K562 (cell line): Measurements from ENCODE around the gene TBC1D1. TPM values are rescaled to one million over a fixed set of nuclear protein-coding genes. Genes with fewer than 3 reads are reported as not detected.

Source experiments
- ARHGAP35 ChIP-seq: fragments of 450-650 bp; IDR thresholded peaks from 2 replicates; pipeline ENCODE4 v1.6.1; 2018; ENCODE audit not compliant: partially characterized antibody
- ATF1 ChIP-seq, 2 experiments: fragments of 450-650 bp in 1 of 2; IDR thresholded peaks; 2 replicates each; pipeline ENCODE4 v1.6.1; 2016; ENCODE audit warnings: missing compliant biosample characterization in 1 of 2, missing genetic modification characterization in 1 of 2
- CREM ChIP-seq: IDR thresholded peaks from 2 replicates; pipeline ENCODE4 v1.6.1; 2014; ENCODE audit warnings: antibody characterized with exemption, low read depth
- ELF1 ChIP-seq: fragments of 200-800 bp; sonication (Bioruptor generic); IDR thresholded peaks from 2 replicates; pipeline ENCODE4 v1.6.1; 2016; ENCODE audit warnings: missing genetic modification characterization, missing compliant biosample characterization
- FOSL1 ChIP-seq: fragments of 200-800 bp; sonication (Bioruptor generic); conservative IDR thresholded peaks from 2 replicates; pipeline ENCODE4 v1.6.1; 2016; ENCODE audit warnings: missing genetic modification characterization, missing compliant biosample characterization
- HLTF ChIP-seq: fragments of 450-650 bp; IDR thresholded peaks from 2 replicates; pipeline ENCODE4 v1.6.1; 2016
- HMBOX1 ChIP-seq: sonication (generic); IDR thresholded peaks from 2 replicates; pipeline ENCODE4 v1.6.1; 2016
- HNRNPUL1 ChIP-seq: fragments of 200-400 bp; formaldehyde crosslinking; IDR thresholded peaks from 2 replicates; pipeline ENCODE4 v1.6.1; 2017; ENCODE audit warnings: low read length
- KAT8 ChIP-seq: fragments of 450-650 bp; IDR thresholded peaks from 2 replicates; pipeline ENCODE4 v1.6.1; 2016; ENCODE audit warnings: low read depth, mild to moderate bottlenecking
- KLF1 ChIP-seq: fragments of 450-650 bp; IDR thresholded peaks from 2 replicates; pipeline ENCODE4 v1.6.1; 2016; ENCODE audit warnings: missing genetic modification characterization, missing compliant biosample characterization
- MAFF ChIP-seq: IDR thresholded peaks from 2 replicates; pipeline ENCODE4 v1.6.1; 2012; ENCODE audit warnings: low read length, improper control_type of control experiment
- MTA2 ChIP-seq: fragments of 450-650 bp; IDR thresholded peaks from 2 replicates; pipeline ENCODE4 v1.6.1; 2016; ENCODE audit warnings: low read depth
- NFE2 ChIP-seq: IDR thresholded peaks from 2 replicates; pipeline ENCODE4 v1.6.1; 2014; ENCODE audit warnings: antibody characterized with exemption, low read depth
- NR3C1 ChIP-seq: sonication (generic); formaldehyde crosslinking; IDR thresholded peaks from 2 replicates; pipeline ENCODE4 v1.8.1; 2022; ENCODE audit warnings: missing genetic modification reagents
- PHB2 ChIP-seq: fragments of 450-650 bp; IDR thresholded peaks from 2 replicates; pipeline ENCODE4 v1.6.1; 2017; ENCODE audit warnings: low read depth
- PTBP1 ChIP-seq: fragments of 200-400 bp; formaldehyde crosslinking; IDR thresholded peaks from 2 replicates; pipeline ENCODE4 v1.6.1; 2017; ENCODE audit warnings: low read depth, low read length
- PURB ChIP-seq: sonication (generic); formaldehyde crosslinking; IDR thresholded peaks from 2 replicates; pipeline ENCODE4 v1.9.0; 2021; ENCODE audit warnings: low read depth, mild to moderate bottlenecking, missing genetic modification reagents
- RCOR1 ChIP-seq, 2 experiments: IDR thresholded peaks; 2 replicates each; pipeline ENCODE4 v1.6.1; 2012; ENCODE audit warnings: low read depth in 2 of 2, low read length in 2 of 2, borderline replicate concordance in 1 of 2, improper control_type of control experiment in 1 of 2
- SAFB2 ChIP-seq: fragments of 200-400 bp; formaldehyde crosslinking; IDR thresholded peaks from 2 replicates; pipeline ENCODE4 v1.6.1; 2018; ENCODE audit warnings: borderline replicate concordance, low read length, low read depth, moderate library complexity; ENCODE audit not compliant: severe bottlenecking
- SREBF1 ChIP-seq: fragments of 150-350 bp; IDR thresholded peaks from 2 replicates; pipeline ENCODE4 v1.6.1; 2014; ENCODE audit warnings: antibody characterized with exemption, low read depth, low read length, borderline replicate concordance
- SUPT5H ChIP-seq: fragments of 450-650 bp; IDR thresholded peaks from 2 replicates; pipeline ENCODE4 v1.6.1; 2016
- UBTF ChIP-seq, 2 experiments: IDR thresholded peaks; 2 replicates each; pipeline ENCODE4 v1.6.1; 2012; ENCODE audit warnings: improper control_type of control experiment in 2 of 2, low read depth in 2 of 2, low read length in 2 of 2, borderline replicate concordance in 1 of 2
- USF1 ChIP-seq: sonication (generic); formaldehyde crosslinking; IDR thresholded peaks from 2 replicates; pipeline ENCODE4 v1.9.0; 2022; ENCODE audit warnings: mild to moderate bottlenecking, missing genetic modification reagents
- WHSC1 ChIP-seq: IDR thresholded peaks from one replicate; pipeline ENCODE4 v1.6.1; 2012; ENCODE audit warnings: low read length, control low read depth, inconsistent platforms
- ZFP1 ChIP-seq: fragments of 450-650 bp; formaldehyde crosslinking; IDR thresholded peaks from 2 replicates; pipeline ENCODE4 v1.4.0; 2020; ENCODE audit warnings: mild to moderate bottlenecking, mixed read lengths
- ZFP30 ChIP-seq: fragments of 250-450 bp; sonication (Bioruptor Pico); IDR thresholded peaks from 2 replicates; pipeline ENCODE4 v1.8.0; 2022; ENCODE audit warnings: moderate library complexity, mild to moderate bottlenecking, inconsistent platforms, borderline replicate concordance
- ZNF41 ChIP-seq: fragments of 250-450 bp; sonication (Bioruptor Pico); conservative IDR thresholded peaks from 2 replicates; pipeline ENCODE4 v1.4.0; 2020; ENCODE audit warnings: mild to moderate bottlenecking
- ZNF699 ChIP-seq: fragments of 250-450 bp; sonication (Bioruptor Pico); IDR thresholded peaks from 2 replicates; pipeline ENCODE4 v1.8.0; 2021; ENCODE audit warnings: mild to moderate bottlenecking, moderate library complexity; ENCODE audit not compliant: insufficient replicate concordance
- ZNF785 ChIP-seq: fragments of 250-450 bp; sonication (Bioruptor Pico); IDR thresholded peaks from 2 replicates; pipeline ENCODE4 v1.4.0; 2020; ENCODE audit warnings: mild to moderate bottlenecking
- polyA plus RNA-seq, 8 experiments: library from polyadenylated mRNA; depleted of rRNA in 4 of 8; stranded (reverse) in 5 of 8; unstranded in 3 of 8; fragments of >200 nt; fragmentation: Nextera tagmentation in 2 of 8; fragmentation: Illumina TruSeq in 1 of 8; extraction: Ambion mirVana in 2 of 8; extraction: Trizol in 1 of 8; gene quantifications; 2 replicates each; pipeline versions ENCODE4 v1.2.1 to v1.2.3, GENCODE V29; 2011 to 2014; ENCODE audit warnings: inconsistent platforms in 1 of 8, missing spikeins in 1 of 8
- total RNA-seq, 7 experiments: library from RNA; depleted of rRNA in 6 of 7; stranded (reverse); fragments of >200 nt in 6 of 7; fragmentation: Illumina TruSeq in 2 of 7; extraction: Trizol in 2 of 7; gene quantifications; 2 replicates each; pipeline versions ENCODE4 v1.2.1 to v1.2.3, GENCODE V29; 2011 to 2021; ENCODE audit warnings: low replicate concordance in 1 of 7

TBC1D1 gene
- total and polyA plus RNA-seq, 9 of the 15 experiments (the other 6 are each of a cell fraction or from before 2014, with no cell fraction given), result 0.59 to 14.2 (median 8.8) TPM

- TF ChIP-seq HMBOX1 (peak; percentile 19; the same call in 1 of the 2 replicates), FOSL1 (peak; percentile 76), ZNF699 (CRISPR knock-in tag) (no peak), PTBP1 (no peak), PHB2 (no peak), MAFF (no peak), HLTF (no peak), NR3C1 (CRISPR knock-in tag) (no peak), KAT8 (no peak), MTA2 (no peak), ARHGAP35 (no peak), ZNF41 (CRISPR knock-in tag) (no peak), CREM (peak; percentile 32; the same call in 1 of the 2 replicates), ZFP30 (CRISPR knock-in tag) (no peak), KLF1 (tag) (no peak), NFE2 (peak; percentile 40), SAFB2 (no peak), UBTF (IDR thresholded peaks at IDR 0.05; ENCODE audit: borderline replicate concordance in 1 of 2, low read depth in 2 of 2, low read length in 2 of 2) (no peak), USF1 (CRISPR knock-in tag) (peak; percentile 83), HNRNPUL1 (no peak), RCOR1 (IDR thresholded peaks at IDR 0.05; ENCODE audit: borderline replicate concordance in 1 of 2, low read depth in 2 of 2, low read length in 2 of 2) (no peak), ELF1 (peak; percentile 54; the same call in 1 of the 2 replicates), ZNF785 (CRISPR knock-in tag) (no peak), PURB (CRISPR knock-in tag) (no peak), SUPT5H (no peak), SREBF1 (no peak), ATF1 (CRISPR knock-in tag; IDR thresholded peaks at IDR 0.05) (no peak), ATF1 (tag; IDR thresholded peaks at IDR 0.05) (peak; percentile 47), ZFP1 (CRISPR knock-in tag) (no peak), WHSC1 (no peak)
Observed at GRCh38 chr4:38160487-38161207, 269.8 kb downstream of the TBC1D1 start (continued).
